Stimulated activated effector memory CD8-positive, alpha-beta T cell treated with anti-CD3 and anti-CD28 coated beads, Interleukin-12 subunit alpha, Interleukin-12 subunit beta, amount 100 ng/mL, for 72 hours (primary cell): ENCODE results near the gene CMSS1.

Experiments
- ATAC-seq: fragments of 150-1000 bp; cut with Tn5 transposase; 2 replicates; pipeline ENCODE4 v1.10.0; 2021
- DNase-seq, 2 donors: peaks; one replicate each; pipeline ENCODE4 v3.0.0; 2021 to 2022; ENCODE audit warnings: low spot score in 2 of 2
- H3K27ac Mint-ChIP-seq: one replicate; pipeline ENCODE4 v1.8.0; 2022; ENCODE audit warnings: mild to moderate bottlenecking, mixed read lengths
- H3K36me3 Mint-ChIP-seq: one replicate; pipeline ENCODE4 v1.8.0; 2022; ENCODE audit warnings: mild to moderate bottlenecking, mixed read lengths
- H3K4me1 Mint-ChIP-seq: one replicate; pipeline ENCODE4 v1.8.0; 2022; ENCODE audit warnings: mixed read lengths
- H3K4me3 Mint-ChIP-seq: one replicate; pipeline ENCODE4 v1.8.0; 2022; ENCODE audit warnings: mild to moderate bottlenecking, mixed read lengths
- H3K9me3 Mint-ChIP-seq: one replicate; pipeline ENCODE4 v1.8.0; 2022; ENCODE audit warnings: mixed read lengths

The CMSS1 gene

GRCh38 chr3:99970198-99970597 lies 152.5 kb downstream of the CMSS1 start:
- ATAC-seq = peak; percentile 90
- H3K27ac Mint-ChIP-seq = no peak overlapping the region
- no peaks in the 10 kb centered on the region for H3K36me3 Mint-ChIP-seq
- no peak overlapping the region for H3K4me3 Mint-ChIP-seq
- peaks cover 28% of the 10 kb centered on the region for H3K4me1 Mint-ChIP-seq
- H3K9me3 Mint-ChIP-seq = no peaks in the 10 kb centered on the region
- DNase-seq = no peak

GRCh38 chr3:99971761-99972160 lies 154.1 kb downstream of the CMSS1 start:
- no peak overlapping the region for H3K4me3 Mint-ChIP-seq
- DNase-seq = no peak
- H3K36me3 Mint-ChIP-seq = no peaks in the 10 kb centered on the region
- peaks cover 28% of the 10 kb centered on the region for H3K4me1 Mint-ChIP-seq
- no peak overlapping the region for H3K27ac Mint-ChIP-seq
- no peak for ATAC-seq
- H3K9me3 Mint-ChIP-seq = no peaks in the 10 kb centered on the region

DNA sequence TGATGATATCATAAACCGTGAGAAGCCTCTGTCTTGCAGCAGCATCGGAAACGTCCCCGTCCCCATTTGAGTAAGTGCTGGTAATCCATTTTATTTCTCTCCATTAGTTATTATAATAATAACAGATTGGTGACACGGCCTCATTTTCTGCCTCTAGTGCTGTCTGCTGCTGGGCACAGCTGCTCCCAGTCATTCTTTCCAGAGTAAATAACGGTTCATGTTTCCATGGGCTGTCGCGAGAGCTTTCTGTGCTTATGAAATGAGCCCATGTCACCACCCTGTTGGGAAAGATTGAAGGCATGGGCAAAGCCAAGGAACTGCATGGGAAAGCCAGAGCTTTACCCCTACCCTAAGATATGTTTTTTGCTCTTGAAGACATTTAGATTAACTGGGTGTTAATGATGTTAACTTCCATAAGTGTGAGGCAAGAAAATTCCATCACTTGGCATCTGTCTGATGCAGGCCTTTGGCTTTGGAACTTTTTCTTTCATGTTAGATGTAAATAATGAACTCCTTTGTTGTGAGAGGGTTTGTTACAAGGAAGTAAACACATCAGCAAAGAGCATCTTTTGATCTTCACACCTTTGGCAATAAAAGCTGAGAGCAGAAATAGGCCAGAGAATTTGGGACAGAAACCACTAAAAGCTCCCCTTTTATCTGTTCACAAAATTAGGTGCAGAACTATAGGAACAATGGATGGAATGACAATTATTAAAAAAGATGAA lies 154.9 kb downstream of the CMSS1 start:
- peaks cover 28% of the 10 kb centered on the region for H3K4me1 Mint-ChIP-seq
- no peaks in the 10 kb centered on the region for H3K36me3 Mint-ChIP-seq
- no peak overlapping the region for H3K4me3 Mint-ChIP-seq
- ATAC-seq = no peak
- no peak for DNase-seq
- H3K27ac Mint-ChIP-seq = no peak overlapping the region
- peaks cover 3% of the 10 kb centered on the region for H3K9me3 Mint-ChIP-seq

GRCh38 chr3:99974989-99975388 lies 157.3 kb downstream of the CMSS1 start:
- peaks cover 3% of the 10 kb centered on the region for H3K9me3 Mint-ChIP-seq
- DNase-seq (no peak), ATAC-seq (no peak)
- H3K36me3 Mint-ChIP-seq = no peaks in the 10 kb centered on the region
- no peak overlapping the region for H3K4me3 Mint-ChIP-seq
- H3K27ac Mint-ChIP-seq = no peak overlapping the region
- H3K4me1 Mint-ChIP-seq = peaks cover 10% of the 10 kb centered on the region

DNA sequence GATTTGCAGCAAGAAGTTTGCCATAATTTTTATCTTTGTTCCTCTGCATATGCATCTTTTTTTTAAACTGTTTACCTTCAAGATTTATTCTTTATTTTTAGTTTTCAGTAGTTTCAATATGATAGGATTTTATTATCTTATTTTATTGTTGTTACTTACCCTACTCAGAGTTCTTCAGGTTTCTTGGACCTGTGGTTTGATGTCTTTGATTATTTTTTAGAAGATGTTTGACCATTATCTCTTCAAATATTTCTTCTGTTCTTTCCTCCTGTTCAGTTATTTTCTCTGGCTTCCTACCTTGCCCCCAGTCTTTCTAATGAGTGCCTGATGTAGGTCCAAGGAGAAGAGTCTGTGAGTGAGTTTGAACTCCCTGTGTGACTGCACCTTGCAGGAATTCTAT lies 158.9 kb downstream of the CMSS1 start:
- Mint-ChIP-seq H3K9me3 (peaks cover 3% of the 10 kb centered on the region), H3K36me3 (no peaks in the 10 kb centered on the region), H3K4me1 (no peaks in the 10 kb centered on the region), H3K27ac (no peak overlapping the region), H3K4me3 (no peak overlapping the region)
- DNase-seq = no peak
- no peak for ATAC-seq

DNA sequence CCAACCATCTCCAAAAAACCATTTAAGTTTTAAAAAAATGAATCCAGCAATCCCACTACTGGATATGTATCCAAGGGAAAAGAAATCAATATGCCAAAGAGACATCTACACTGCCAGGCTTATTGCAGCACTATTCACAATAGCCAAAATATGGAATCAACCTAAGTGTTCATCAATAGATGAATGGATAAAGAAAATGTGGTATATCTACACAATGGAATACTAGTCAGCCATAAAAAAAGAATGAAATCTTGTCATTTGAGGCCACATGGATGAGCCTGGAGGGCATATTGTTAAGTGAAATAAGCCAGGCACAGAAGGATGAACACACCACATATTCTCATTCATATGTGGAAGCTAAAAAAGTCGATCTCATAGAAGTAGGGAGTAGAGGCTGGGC lies 160.6 kb downstream of the CMSS1 start:
- Mint-ChIP-seq H3K27ac (no peak overlapping the region), H3K4me3 (no peak overlapping the region), H3K9me3 (peaks cover 3% of the 10 kb centered on the region), H3K36me3 (no peaks in the 10 kb centered on the region), H3K4me1 (no peaks in the 10 kb centered on the region)
- DNase-seq = no peak
- ATAC-seq = no peak

- Mint-ChIP-seq H3K36me3 (no peaks in the 10 kb centered on the region), H3K4me1 (no peaks in the 10 kb centered on the region), H3K4me3 (no peak overlapping the region), H3K9me3 (peaks cover 3% of the 10 kb centered on the region), H3K27ac (no peak overlapping the region)
- no peak for ATAC-seq
- no peak for DNase-seq
Observed at GRCh38 chr3:99980606-99981005, 162.9 kb downstream of the CMSS1 start.

GRCh38 chr3:99981138-99981537 lies 163.5 kb downstream of the CMSS1 start:
- H3K9me3 Mint-ChIP-seq = peaks cover 3% of the 10 kb centered on the region
- no peak overlapping the region for H3K27ac Mint-ChIP-seq
- H3K4me3 Mint-ChIP-seq = no peak overlapping the region
- DNase-seq (no peak), ATAC-seq (no peak)
- H3K4me1 Mint-ChIP-seq = no peaks in the 10 kb centered on the region
- H3K36me3 Mint-ChIP-seq = no peaks in the 10 kb centered on the region

GRCh38 chr3:99982650-99983049 lies 165.0 kb downstream of the CMSS1 start:
- Mint-ChIP-seq H3K9me3 (no peaks in the 10 kb centered on the region), H3K4me3 (no peak overlapping the region), H3K36me3 (no peaks in the 10 kb centered on the region), H3K4me1 (no peaks in the 10 kb centered on the region), H3K27ac (no peak overlapping the region)
- ATAC-seq (no peak), DNase-seq (no peak)

DNA sequence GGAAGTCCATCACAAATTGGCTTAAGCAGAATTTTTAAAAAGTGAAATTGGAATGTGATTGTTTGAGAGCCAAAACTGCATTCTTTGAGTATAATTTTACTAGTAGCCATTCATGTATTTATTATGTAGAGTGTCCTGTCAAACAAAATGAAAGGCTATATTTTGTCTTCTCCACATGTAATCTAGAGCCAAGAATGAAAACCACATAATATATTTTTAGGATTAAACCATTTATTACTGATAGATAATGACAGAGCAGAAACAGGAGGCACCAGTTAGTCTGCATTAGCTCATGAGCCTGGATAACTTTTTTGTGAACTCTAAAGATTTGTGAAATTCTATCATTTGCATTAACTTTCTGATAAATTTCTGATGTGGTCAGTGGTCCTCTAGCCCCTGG lies 166.5 kb downstream of the CMSS1 start:
- Mint-ChIP-seq H3K4me1 (no peaks in the 10 kb centered on the region), H3K9me3 (no peaks in the 10 kb centered on the region), H3K4me3 (no peak overlapping the region), H3K36me3 (no peaks in the 10 kb centered on the region), H3K27ac (no peak overlapping the region)
- ATAC-seq (no peak), DNase-seq (no peak)

- Mint-ChIP-seq H3K36me3 (no peaks in the 10 kb centered on the region), H3K9me3 (no peaks in the 10 kb centered on the region), H3K4me1 (no peaks in the 10 kb centered on the region), H3K4me3 (no peak overlapping the region), H3K27ac (no peak overlapping the region)
- ATAC-seq (no peak), DNase-seq (no peak)
Observed at GRCh38 chr3:99984668-99985067, 167.0 kb downstream of the CMSS1 start.

DNA sequence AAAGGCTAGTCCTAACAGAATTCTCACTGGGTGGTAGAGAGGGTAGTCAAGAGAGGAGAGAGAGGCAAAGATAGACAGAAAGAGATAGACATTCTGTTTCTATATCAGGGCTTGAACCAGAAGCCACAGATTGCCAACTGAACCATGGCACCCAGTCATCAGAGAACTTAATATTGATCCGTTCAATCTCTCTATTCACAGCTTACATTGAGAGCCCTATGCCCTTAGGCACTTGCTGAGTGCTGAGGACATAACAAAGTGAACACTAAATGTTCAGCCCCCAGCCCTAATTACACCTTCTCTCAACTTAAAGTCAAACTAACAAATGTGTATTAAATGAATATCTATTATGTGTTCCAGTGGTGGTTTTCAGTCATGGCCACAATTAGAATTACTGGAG lies 172.5 kb downstream of the CMSS1 start:
- peaks cover 11% of the 10 kb centered on the region for H3K9me3 Mint-ChIP-seq
- H3K27ac Mint-ChIP-seq = no peak overlapping the region
- H3K4me1 Mint-ChIP-seq = no peaks in the 10 kb centered on the region
- H3K4me3 Mint-ChIP-seq = no peak overlapping the region
- DNase-seq (no peak), ATAC-seq (no peak)
- H3K36me3 Mint-ChIP-seq = no peaks in the 10 kb centered on the region

DNA sequence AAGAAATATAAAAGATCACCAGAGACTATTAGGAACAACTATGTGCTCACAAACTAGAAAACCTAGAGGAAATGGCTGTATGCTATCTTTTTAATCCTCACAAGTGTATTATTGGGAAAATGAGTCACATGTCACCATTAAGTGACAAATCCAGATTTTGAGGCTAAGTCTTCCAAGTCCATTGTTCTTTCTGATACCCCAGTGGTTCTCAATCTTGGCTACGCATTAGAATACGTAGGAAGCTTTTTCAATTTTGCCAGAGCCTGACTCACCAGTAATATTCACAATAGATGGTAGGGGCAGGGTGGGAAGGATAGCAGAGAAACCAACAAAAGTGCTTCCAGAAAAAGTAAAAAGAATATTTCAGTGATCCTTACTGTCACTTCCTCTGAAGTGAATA lies 179.6 kb downstream of the CMSS1 start:
- H3K4me1 Mint-ChIP-seq = peaks cover 6% of the 10 kb centered on the region
- ATAC-seq = no peak
- H3K36me3 Mint-ChIP-seq = no peaks in the 10 kb centered on the region
- peaks cover 27% of the 10 kb centered on the region for H3K9me3 Mint-ChIP-seq
- H3K27ac Mint-ChIP-seq = no peak overlapping the region
- no peak overlapping the region for H3K4me3 Mint-ChIP-seq
- DNase-seq = no peak

GRCh38 chr3:99999536-99999935 lies 181.9 kb downstream of the CMSS1 start:
- DNase-seq (no peak), ATAC-seq (no peak)
- peaks cover 16% of the 10 kb centered on the region for H3K9me3 Mint-ChIP-seq
- peaks cover 13% of the 10 kb centered on the region for H3K4me1 Mint-ChIP-seq
- no peaks in the 10 kb centered on the region for H3K36me3 Mint-ChIP-seq
- H3K27ac Mint-ChIP-seq = no peak overlapping the region
- H3K4me3 Mint-ChIP-seq = no peak overlapping the region

DNA sequence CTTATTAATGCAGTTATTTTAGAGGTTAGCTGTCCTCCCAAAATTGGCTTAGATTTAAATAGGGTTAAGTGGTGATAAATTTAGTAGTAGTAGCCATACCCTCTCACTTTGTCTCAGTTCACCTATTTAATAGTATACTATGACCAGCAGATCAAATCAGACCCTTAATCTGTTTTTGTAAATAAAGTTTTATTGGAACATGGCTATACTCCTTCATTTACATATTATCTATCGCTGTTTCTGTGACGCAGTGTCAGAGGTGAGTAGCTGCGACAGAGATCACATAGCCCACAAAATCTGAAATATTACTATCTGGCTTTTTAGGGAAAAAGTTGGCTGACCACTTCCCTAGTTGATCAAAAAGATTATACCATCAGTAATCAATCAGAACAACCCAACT lies 183.4 kb downstream of the CMSS1 start:
- DNase-seq = no peak
- no peak overlapping the region for H3K4me3 Mint-ChIP-seq
- H3K4me1 Mint-ChIP-seq = peaks cover 13% of the 10 kb centered on the region
- peaks cover 14% of the 10 kb centered on the region for H3K9me3 Mint-ChIP-seq
- H3K36me3 Mint-ChIP-seq = no peaks in the 10 kb centered on the region
- ATAC-seq = no peak
- no peak overlapping the region for H3K27ac Mint-ChIP-seq

- ATAC-seq (no peak), DNase-seq (no peak)
Observed at GRCh38 chr3:100001526-100002270, 184.0 kb downstream of the CMSS1 start.

More at GRCh38 chr3:100001526-100002270, 184.0 kb downstream of the CMSS1 start:
- no peak overlapping the region for H3K27ac Mint-ChIP-seq
- H3K36me3 Mint-ChIP-seq = no peaks in the 10 kb centered on the region
- peaks cover 10% of the 10 kb centered on the region for H3K9me3 Mint-ChIP-seq
- peaks cover 13% of the 10 kb centered on the region for H3K4me1 Mint-ChIP-seq
- H3K4me3 Mint-ChIP-seq = no peak overlapping the region
